Subcutaneous abdominal adipose tissue (tissue), 5 donors: ENCODE data around the gene NHERF1.

Source experiments
- H3K27ac ChIP-seq: one replicate; pipeline ENCODE4 v1.7.0; 2013; ENCODE audit warnings: low read depth, mild to moderate bottlenecking, inconsistent platforms, low read length, moderate library complexity
- H3K27me3 ChIP-seq, 5 donors: one replicate each; pipeline ENCODE4 v1.7.0; 2013; ENCODE audit warnings: low read length in 5 of 5, inconsistent platforms in 1 of 5; ENCODE audit not compliant: control insufficient read depth in 5 of 5, insufficient read depth in 4 of 5
- H3K36me3 ChIP-seq, 5 donors: one replicate each; pipeline ENCODE4 v1.7.0; 2013; ENCODE audit warnings: low read length in 5 of 5; ENCODE audit not compliant: control insufficient read depth in 5 of 5, insufficient read depth in 5 of 5
- H3K4me1 ChIP-seq, 5 donors: one replicate each; pipeline ENCODE4 v1.7.0; 2013; ENCODE audit warnings: low read length in 5 of 5, mild to moderate bottlenecking in 3 of 5, moderate library complexity in 1 of 5; ENCODE audit not compliant: control insufficient read depth in 5 of 5, insufficient read depth in 5 of 5
- H3K4me3 ChIP-seq, 5 donors: one replicate each; pipeline ENCODE4 v1.7.0; 2013; ENCODE audit warnings: low read length in 5 of 5, low read depth in 1 of 5
- H3K9ac ChIP-seq, 5 donors: one replicate each; pipeline ENCODE4 v1.7.0; 2013; ENCODE audit warnings: low read length in 5 of 5, mild to moderate bottlenecking in 4 of 5, moderate library complexity in 3 of 5
- H3K9me3 ChIP-seq, 5 donors: one replicate each; pipeline ENCODE4 v1.7.0; 2013; ENCODE audit warnings: low read length in 5 of 5; ENCODE audit not compliant: control insufficient read depth in 5 of 5
- donor health status: healthy.
- donor health status: healthy.
- donor health status: healthy.
- donor health status: healthy.
- donor health status: healthy.

The NHERF1 gene

GRCh38 chr17:74792586-74793105 lies 44.2 kb downstream of the NHERF1 start:
- peaks cover 0 to 11% (median 5%) of the 10 kb centered on the region in 5 donors for H3K4me1 ChIP-seq
- H3K36me3 ChIP-seq = peaks cover 0 to 75% (median 65%) of the 10 kb centered on the region in 5 donors
- no peaks in the 10 kb centered on the region for H3K27me3 ChIP-seq
- H3K27ac ChIP-seq = no peak overlapping the region
- no peak overlapping the region for H3K4me3 ChIP-seq
- H3K9ac ChIP-seq = peak overlapping the region in 1 of 5 donors; percentile 10
- H3K9me3 ChIP-seq = no peaks in the 10 kb centered on the region

- Histone ChIP-seq H3K9ac (no peak overlapping the region), H3K36me3 (peaks cover 0 to 88% (median 80%) of the 10 kb centered on the region in 5 donors), H3K27ac (no peak overlapping the region), H3K4me3 (no peak overlapping the region), H3K27me3 (no peaks in the 10 kb centered on the region), H3K4me1 (peaks cover 0 to 6% (median 5%) of the 10 kb centered on the region in 5 donors), H3K9me3 (no peaks in the 10 kb centered on the region)
These were observed 47.0 kb downstream of the NHERF1 start for GRCh38 chr17:74795327-74796020.

GRCh38 chr17:74796211-74796610 lies 47.8 kb downstream of the NHERF1 start:
- peaks cover 0 to 3% (median 2%) of the 10 kb centered on the region in 5 donors for H3K4me1 ChIP-seq
- no peaks in the 10 kb centered on the region for H3K27me3 ChIP-seq

GRCh38 chr17:74796866-74797265 lies 48.4 kb downstream of the NHERF1 start:
- H3K9ac ChIP-seq = no peak overlapping the region
- H3K36me3 ChIP-seq = peaks cover 0 to 96% (median 89%) of the 10 kb centered on the region in 5 donors
- no peak overlapping the region for H3K27ac ChIP-seq
- no peak overlapping the region for H3K4me3 ChIP-seq
- H3K27me3 ChIP-seq = no peaks in the 10 kb centered on the region
- H3K9me3 ChIP-seq = no peaks in the 10 kb centered on the region
- H3K4me1 ChIP-seq = no peaks in the 10 kb centered on the region

More at GRCh38 chr17:74796211-74796610, 47.8 kb downstream of the NHERF1 start:
- Histone ChIP-seq H3K27ac (no peak overlapping the region), H3K9me3 (no peaks in the 10 kb centered on the region), H3K9ac (no peak overlapping the region), H3K36me3 (peaks cover 0 to 89% (median 83%) of the 10 kb centered on the region in 5 donors), H3K4me3 (no peak overlapping the region)

- Histone ChIP-seq H3K27me3 (no peaks in the 10 kb centered on the region), H3K36me3 (peaks cover 0 to 95% (median 88%) of the 10 kb centered on the region in 5 donors), H3K27ac (no peak overlapping the region), H3K4me3 (no peak overlapping the region), H3K4me1 (no peaks in the 10 kb centered on the region), H3K9me3 (no peaks in the 10 kb centered on the region), H3K9ac (no peak overlapping the region)
These were observed 49.4 kb downstream of the NHERF1 start for GRCh38 chr17:74797824-74798223.

GRCh38 chr17:74798239-74798707 lies 49.8 kb downstream of the NHERF1 start:
- H3K36me3 ChIP-seq = peaks cover 0 to 92% (median 85%) of the 10 kb centered on the region in 5 donors
- H3K27me3 ChIP-seq = no peaks in the 10 kb centered on the region
- H3K4me3 ChIP-seq = no peak overlapping the region
- no peak overlapping the region for H3K27ac ChIP-seq
- no peaks in the 10 kb centered on the region for H3K9me3 ChIP-seq
- H3K4me1 ChIP-seq = no peaks in the 10 kb centered on the region
- H3K9ac ChIP-seq = no peak overlapping the region

- no peaks in the 10 kb centered on the region for H3K9me3 ChIP-seq
- no peak overlapping the region for H3K9ac ChIP-seq
- H3K27ac ChIP-seq = no peak overlapping the region
These were observed 50.7 kb downstream of the NHERF1 start for GRCh38 chr17:74799097-74799496.

GRCh38 chr17:74800531-74800930 lies 52.1 kb downstream of the NHERF1 start:
- Histone ChIP-seq H3K27ac (no peak overlapping the region), H3K4me3 (no peak overlapping the region), H3K27me3 (no peaks in the 10 kb centered on the region), H3K4me1 (no peaks in the 10 kb centered on the region), H3K36me3 (peaks cover 0 to 90% (median 73%) of the 10 kb centered on the region in 5 donors), H3K9ac (no peak overlapping the region), H3K9me3 (no peaks in the 10 kb centered on the region)

More at GRCh38 chr17:74799097-74799496, 50.7 kb downstream of the NHERF1 start:
- Histone ChIP-seq H3K4me1 (no peaks in the 10 kb centered on the region), H3K27me3 (no peaks in the 10 kb centered on the region), H3K36me3 (peaks cover 0 to 90% (median 79%) of the 10 kb centered on the region in 5 donors), H3K4me3 (no peak overlapping the region)

- Histone ChIP-seq H3K36me3 (peaks cover 0 to 82% (median 62%) of the 10 kb centered on the region in 5 donors), H3K27me3 (no peaks in the 10 kb centered on the region), H3K9me3 (no peaks in the 10 kb centered on the region), H3K9ac (no peak overlapping the region), H3K4me1 (no peaks in the 10 kb centered on the region), H3K4me3 (no peak overlapping the region), H3K27ac (no peak overlapping the region)
These were observed 53.5 kb downstream of the NHERF1 start for GRCh38 chr17:74801896-74802295.

- Histone ChIP-seq H3K4me1 (peaks cover 0 to 10% (median 0%) of the 10 kb centered on the region in 5 donors), H3K27ac (no peak overlapping the region), H3K27me3 (no peaks in the 10 kb centered on the region), H3K36me3 (peaks cover 0 to 80% (median 55%) of the 10 kb centered on the region in 5 donors), H3K4me3 (no peak overlapping the region), H3K9ac (no peak overlapping the region), H3K9me3 (no peaks in the 10 kb centered on the region)
These were observed 55.0 kb downstream of the NHERF1 start for GRCh38 chr17:74803388-74803930.
